GM12878 (cell line): ENCODE data around the gene SMIM35.

Source experiments
- CREM ChIP-seq: IDR thresholded peaks from 2 replicates; pipeline ENCODE4 v1.6.1; 2014; ENCODE audit warnings: antibody characterized with exemption, low read depth
- ESRRA ChIP-seq: IDR thresholded peaks from 2 replicates; pipeline ENCODE4 v1.6.1; 2012; ENCODE audit warnings: mild to moderate bottlenecking, low read length, improper control_type of control experiment
- SIN3A ChIP-seq: IDR thresholded peaks from 2 replicates; pipeline ENCODE4 v1.6.1; 2012; ENCODE audit warnings: low read depth, low read length, improper control_type of control experiment
- SMARCA5 ChIP-seq: fragments of 450-650 bp; IDR thresholded peaks from 2 replicates; pipeline ENCODE4 v1.6.1; 2017; ENCODE audit warnings: mild to moderate bottlenecking
- SUPT20H ChIP-seq: IDR thresholded peaks from 2 replicates; pipeline ENCODE4 v1.6.1; 2011; ENCODE audit warnings: low read depth, mild to moderate bottlenecking, low read length, moderate library complexity, borderline replicate concordance; ENCODE audit not compliant: control insufficient read depth
- TAF1 ChIP-seq: IDR thresholded peaks from 2 replicates; pipeline ENCODE4 v1.6.1; 2011; ENCODE audit warnings: mild to moderate bottlenecking, low read depth, low read length, borderline replicate concordance
- TBL1XR1 ChIP-seq: IDR thresholded peaks from 2 replicates; pipeline ENCODE4 v1.6.1; 2012; ENCODE audit warnings: low read depth, low read length, improper control_type of control experiment
- ZNF274 ChIP-seq: IDR thresholded peaks from one replicate; pipeline ENCODE4 v1.8.0; 2011; ENCODE audit not compliant: insufficient read length, insufficient read depth
- ZSCAN29 ChIP-seq: fragments of 450-650 bp; IDR thresholded peaks from 2 replicates; pipeline ENCODE4 v1.6.1; 2017; ENCODE audit warnings: mild to moderate bottlenecking, moderate library complexity
- TF ChIP-seq, protein P1 (sequence below), 3 experiments: IDR thresholded peaks in 2 of 3; conservative IDR thresholded peaks in 1 of 3; 2 replicates each; pipeline ENCODE4 v1.5.1; 2011; ENCODE audit warnings: low read depth in 3 of 3, low read length in 3 of 3, mild to moderate bottlenecking in 3 of 3, control low read depth in 2 of 3, moderate library complexity in 2 of 3, inconsistent platforms in 1 of 3, mixed read lengths in 1 of 3; ENCODE audit not compliant: control insufficient read depth in 2 of 3, insufficient read depth in 1 of 3; ENCODE audit errors: extremely low read depth in 1 of 3
- TF ChIP-seq, protein P2 (sequence below): IDR thresholded peaks from 2 replicates; pipeline ENCODE4 v1.6.1; 2011; ENCODE audit warnings: low read depth, mild to moderate bottlenecking, low read length, moderate library complexity, borderline replicate concordance; ENCODE audit errors: extremely low read depth

- TF ChIP-seq SIN3A (no peak), TAF1 (no peak), SMARCA5 (no peak), SUPT20H (no peak), ZNF274 (no peak), ZSCAN29 (no peak), TBL1XR1 (no peak), CREM (no peak), ESRRA (no peak)
- TF ChIP-seq, protein P1, sequence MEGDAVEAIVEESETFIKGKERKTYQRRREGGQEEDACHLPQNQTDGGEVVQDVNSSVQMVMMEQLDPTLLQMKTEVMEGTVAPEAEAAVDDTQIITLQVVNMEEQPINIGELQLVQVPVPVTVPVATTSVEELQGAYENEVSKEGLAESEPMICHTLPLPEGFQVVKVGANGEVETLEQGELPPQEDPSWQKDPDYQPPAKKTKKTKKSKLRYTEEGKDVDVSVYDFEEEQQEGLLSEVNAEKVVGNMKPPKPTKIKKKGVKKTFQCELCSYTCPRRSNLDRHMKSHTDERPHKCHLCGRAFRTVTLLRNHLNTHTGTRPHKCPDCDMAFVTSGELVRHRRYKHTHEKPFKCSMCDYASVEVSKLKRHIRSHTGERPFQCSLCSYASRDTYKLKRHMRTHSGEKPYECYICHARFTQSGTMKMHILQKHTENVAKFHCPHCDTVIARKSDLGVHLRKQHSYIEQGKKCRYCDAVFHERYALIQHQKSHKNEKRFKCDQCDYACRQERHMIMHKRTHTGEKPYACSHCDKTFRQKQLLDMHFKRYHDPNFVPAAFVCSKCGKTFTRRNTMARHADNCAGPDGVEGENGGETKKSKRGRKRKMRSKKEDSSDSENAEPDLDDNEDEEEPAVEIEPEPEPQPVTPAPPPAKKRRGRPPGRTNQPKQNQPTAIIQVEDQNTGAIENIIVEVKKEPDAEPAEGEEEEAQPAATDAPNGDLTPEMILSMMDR (IDR thresholded peaks at IDR 0.05 in 2 of 3, conservative IDR thresholded peaks at IDR 0.05 in 1 of 3; ENCODE audit: control insufficient read depth in 2 of 3, extremely low read depth in 1 of 3, insufficient read depth in 1 of 3, low read depth in 3 of 3, low read length in 3 of 3), result no peak
- TF ChIP-seq, protein P2, sequence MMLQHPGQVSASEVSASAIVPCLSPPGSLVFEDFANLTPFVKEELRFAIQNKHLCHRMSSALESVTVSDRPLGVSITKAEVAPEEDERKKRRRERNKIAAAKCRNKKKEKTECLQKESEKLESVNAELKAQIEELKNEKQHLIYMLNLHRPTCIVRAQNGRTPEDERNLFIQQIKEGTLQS, result no peak
Observed at GRCh38 chr11:118061586-118062125, 25.1 kb downstream of the SMIM35 start.
